ENCODE measurements around the gene COX7B2.

DNA sequence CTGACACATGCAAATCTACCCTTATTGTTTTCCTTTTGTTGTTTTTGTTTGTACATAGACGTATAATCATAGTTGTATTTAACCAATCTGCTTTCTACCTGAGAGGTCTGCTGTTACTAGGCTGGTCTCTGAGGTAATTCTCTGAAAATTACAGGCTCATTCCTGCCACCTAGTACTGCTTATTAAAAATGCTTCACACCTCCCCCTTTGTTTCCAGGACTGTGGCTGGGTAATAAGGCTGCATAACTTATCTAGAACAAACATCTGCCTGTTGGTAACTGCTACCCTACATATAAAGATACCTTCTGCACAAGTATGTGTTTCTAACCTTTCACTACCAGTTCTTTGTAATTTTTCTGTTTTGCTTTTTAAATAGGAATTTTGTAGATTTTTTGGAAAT, 34.2 kb downstream of the COX7B2 start:
- TF ChIP-seq CTCF (IDR thresholded peaks at IDR 0.05): no peak
- no peak for TF ChIP-seq RAD21 (conservative IDR thresholded peaks at IDR 0.05 in 1 of 2, IDR thresholded peaks at IDR 0.05 in 1 of 2)
- no peak for TF ChIP-seq POLR2A (IDR thresholded peaks at IDR 0.05; ENCODE audit: low read length)
- no peak for TF ChIP-seq CEBPB (IDR thresholded peaks at IDR 0.05)
- no peak for TF ChIP-seq SMC3 (IDR thresholded peaks at IDR 0.05)
- TF ChIP-seq, protein P1, sequence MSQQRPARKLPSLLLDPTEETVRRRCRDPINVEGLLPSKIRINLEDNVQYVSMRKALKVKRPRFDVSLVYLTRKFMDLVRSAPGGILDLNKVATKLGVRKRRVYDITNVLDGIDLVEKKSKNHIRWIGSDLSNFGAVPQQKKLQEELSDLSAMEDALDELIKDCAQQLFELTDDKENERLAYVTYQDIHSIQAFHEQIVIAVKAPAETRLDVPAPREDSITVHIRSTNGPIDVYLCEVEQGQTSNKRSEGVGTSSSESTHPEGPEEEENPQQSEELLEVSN (IDR thresholded peaks at IDR 0.05; ENCODE audit: borderline replicate concordance, low read depth): no peak
- TF ChIP-seq HOXB13 (CRISPR knock-in tag; IDR thresholded peaks at IDR 0.05; ENCODE audit: low read depth): no peak
- no peak for TF ChIP-seq MAX (IDR thresholded peaks at IDR 0.05)
- TF ChIP-seq EHF (CRISPR knock-in tag; IDR thresholded peaks at IDR 0.05): no peak
- TF ChIP-seq TP53 (CRISPR knock-in tag; IDR thresholded peaks at IDR 0.05): no peak
- no peak for TF ChIP-seq HDAC2 (IDR thresholded peaks at IDR 0.05)
- no peak for TF ChIP-seq CBX2 (IDR thresholded peaks at IDR 0.05; ENCODE audit: borderline replicate concordance, low read depth)
- no peak for TF ChIP-seq EP300 (IDR thresholded peaks at IDR 0.05)
